MM.1S (cell line): ENCODE measurements around the gene NUP188.

Source experiments
- DNase-seq: peaks from one replicate; pipeline ENCODE4 v3.0.0-alpha.2; 2015
- H2AFZ ChIP-seq: fragments of 300-600 bp; sonication (generic); 2 replicates; pipeline ENCODE4 v1.6.0; 2016; ENCODE audit warnings: antibody characterized with exemption, low read length
- H3F3A ChIP-seq: fragments of 300-600 bp; sonication (generic); 2 replicates; pipeline ENCODE4 v1.6.1; 2016; ENCODE audit warnings: mild to moderate bottlenecking, antibody characterized with exemption, low read length, moderate library complexity, mixed read lengths; ENCODE audit not compliant: insufficient read depth
- H3K27ac ChIP-seq: fragments of 300-600 bp; sonication (generic); 2 replicates; pipeline ENCODE4 v1.5.1; 2016; ENCODE audit warnings: mild to moderate bottlenecking, low read length
- H3K27me3 ChIP-seq: fragments of 300-600 bp; sonication (generic); replicated peaks from 2 replicates; pipeline ENCODE4 v1.6.0; 2016; ENCODE audit warnings: low read length; ENCODE audit not compliant: insufficient read depth
- H3K36me3 ChIP-seq: fragments of 300-600 bp; sonication (generic); replicated peaks from 2 replicates; pipeline ENCODE4 v1.6.1; 2016; ENCODE audit warnings: mild to moderate bottlenecking, low read length, mixed read lengths; ENCODE audit not compliant: insufficient read depth
- H3K4me1 ChIP-seq: fragments of 300-600 bp; sonication (generic); 2 replicates; pipeline ENCODE4 v1.6.1; 2016; ENCODE audit warnings: low read length, mixed read lengths
- H3K4me2 ChIP-seq: fragments of 300-600 bp; sonication (generic); 2 replicates; pipeline ENCODE4 v1.6.0; 2016; ENCODE audit warnings: low read depth, low read length
- H3K4me3 ChIP-seq: fragments of 300-600 bp; sonication (generic); 2 replicates; pipeline ENCODE4 v1.5.1; 2016; ENCODE audit warnings: low read length, mixed read lengths
- H3K79me2 ChIP-seq: fragments of 300-600 bp; sonication (generic); 2 replicates; pipeline ENCODE4 v1.6.1; 2016; ENCODE audit warnings: mixed run types, low read length, mixed read lengths
- H3K9ac ChIP-seq: fragments of 300-600 bp; sonication (generic); 2 replicates; pipeline ENCODE4 v1.6.1; 2016; ENCODE audit warnings: low read length, mixed read lengths
- H3K9me2 ChIP-seq: fragments of 300-600 bp; sonication (generic); replicated peaks from 2 replicates; pipeline ENCODE4 v1.6.1; 2016; ENCODE audit warnings: mild to moderate bottlenecking, low read length, mixed read lengths; ENCODE audit not compliant: insufficient read depth
- H3K9me3 ChIP-seq: fragments of 300-600 bp; sonication (generic); replicated peaks from 2 replicates; pipeline ENCODE4 v1.6.1; 2016; ENCODE audit warnings: mild to moderate bottlenecking, low read length, mixed read lengths; ENCODE audit not compliant: insufficient read depth
- H4K20me1 ChIP-seq: fragments of 300-600 bp; sonication (generic); 2 replicates; pipeline ENCODE4 v1.6.1; 2016; ENCODE audit warnings: mild to moderate bottlenecking, low read length, moderate library complexity, mixed read lengths; ENCODE audit not compliant: insufficient read depth
- CTCF ChIP-seq: fragments of 300-600 bp; sonication (generic); IDR thresholded peaks from 2 replicates; pipeline ENCODE4 v1.5.1; 2016; ENCODE audit warnings: antibody characterized with exemption, low read length, mixed read lengths
- EZH2 ChIP-seq: fragments of 300-600 bp; sonication (generic); optimal IDR thresholded peaks from 2 replicates; pipeline ENCODE3; 2017; ENCODE audit warnings: low read depth, mild to moderate bottlenecking, antibody characterized with exemption, low read length, mixed read lengths
- EZH2phosphoT487 ChIP-seq: fragments of 300-600 bp; sonication (generic); IDR thresholded peaks from 2 replicates; pipeline ENCODE4 v1.6.1; 2018; ENCODE audit warnings: antibody characterized with exemption, low read length

The NUP188 gene

GRCh38 chr9:128913048-128913900 lies 34.2 kb upstream of the NUP188 start:
- H3K9ac ChIP-seq: no peak overlapping the region
- no peaks in the 10 kb centered on the region for H3K4me1 ChIP-seq
- H3K27ac ChIP-seq: no peak overlapping the region
- TF ChIP-seq EZH2 (no peak), EZH2phosphoT487 (no peak), CTCF (no peak)
- no peak overlapping the region for H3K4me3 ChIP-seq
- H3K36me3 ChIP-seq: peaks cover under 1% of the 10 kb centered on the region; the same call in 1 of the 2 replicates
- no peaks in the 10 kb centered on the region for H4K20me1 ChIP-seq
- no peak overlapping the region for H2AFZ ChIP-seq
- DNase-seq: no peak
- H3K9me2 ChIP-seq: no peaks in the 10 kb centered on the region
- H3K4me2 ChIP-seq: no peak overlapping the region
- H3K27me3 ChIP-seq: no peaks in the 10 kb centered on the region
- peaks cover 17% of the 10 kb centered on the region for H3K79me2 ChIP-seq
- no peaks in the 10 kb centered on the region for H3K9me3 ChIP-seq
- no peaks in the 10 kb centered on the region for H3F3A ChIP-seq

GRCh38 chr9:128913995-128914772 lies 33.3 kb upstream of the NUP188 start:
- Histone ChIP-seq H3K79me2 (peaks cover 16% of the 10 kb centered on the region), H3K4me1 (no peaks in the 10 kb centered on the region), H2AFZ (no peak overlapping the region), H3K4me3 (no peak overlapping the region), H3K27ac (no peak overlapping the region), H3K9me3 (no peaks in the 10 kb centered on the region), H3F3A (no peaks in the 10 kb centered on the region), H3K9ac (no peak overlapping the region), H3K9me2 (no peaks in the 10 kb centered on the region), H3K27me3 (no peaks in the 10 kb centered on the region), H3K4me2 (no peak overlapping the region), H4K20me1 (no peaks in the 10 kb centered on the region), H3K36me3 (no peaks in the 10 kb centered on the region; the same call in 1 of the 2 replicates)
- DNase-seq: no peak
- no peak for TF ChIP-seq CTCF
- no peak for TF ChIP-seq EZH2
- TF ChIP-seq EZH2phosphoT487: no peak

GRCh38 chr9:128916204-128916603 lies 31.3 kb upstream of the NUP188 start:
- no peaks in the 10 kb centered on the region for H3K36me3 ChIP-seq

More at GRCh38 chr9:128916204-128916603, 31.3 kb upstream of the NUP188 start:
- Histone ChIP-seq H3K4me2 (no peak overlapping the region), H3K4me1 (no peaks in the 10 kb centered on the region), H3K9me2 (no peaks in the 10 kb centered on the region), H3K4me3 (no peak overlapping the region), H3K9me3 (no peaks in the 10 kb centered on the region), H3K9ac (no peak overlapping the region), H3K27ac (no peak overlapping the region), H3K27me3 (no peaks in the 10 kb centered on the region), H4K20me1 (no peaks in the 10 kb centered on the region), H2AFZ (no peak overlapping the region), H3F3A (no peaks in the 10 kb centered on the region), H3K79me2 (peaks cover 13% of the 10 kb centered on the region)
- TF ChIP-seq EZH2: no peak
- no peak for TF ChIP-seq CTCF
- no peak for TF ChIP-seq EZH2phosphoT487
- no peak for DNase-seq
